H1 (cell line): ENCODE data around the gene RDH14. TPM values are rescaled to one million over a fixed set of nuclear protein-coding genes. Genes with fewer than 3 reads are reported as not detected.

Experiments
- SP1 ChIP-seq: IDR thresholded peaks from 2 replicates; pipeline ENCODE4 v1.6.1; 2011; ENCODE audit warnings: low read depth, low read length
- polyA plus RNA-seq, 7 experiments: library from polyadenylated mRNA; depleted of rRNA in 3 of 7; stranded (reverse) in 5 of 7; unstranded in 2 of 7; fragments of >200 nt in 5 of 7; fragments of 200-250 nt in 2 of 7; gene quantifications; 1 replicate in 5 of 7; 2 replicates in 1 of 7; 4 replicates in 1 of 7; pipeline versions ENCODE4 v1.2.1 to v1.2.3, GENCODE V29; 2011 to 2013; ENCODE audit warnings: missing spikeins in 2 of 7, mixed read lengths in 2 of 7
- total RNA-seq: library from RNA; stranded (reverse); fragmentation: NEBNext Ultra II Directional; extraction: Animal tissue kit (Norgen Biotek cat#: 25700); gene quantifications from 2 replicates; pipeline ENCODE4 v1.2.1, GENCODE V29; 2021

Gene RDH14
- total and polyA plus RNA-seq, 2 of the 8 experiments (the other 6 are each of a cell fraction or from before 2014, with no cell fraction given): 14.7 to 23.6 TPM

GRCh38 chr2:18525236-18525635 lies 35.2 kb downstream of the RDH14 start (continued):
- TF ChIP-seq SP1: no peak
